Adipocyte (in vitro differentiated cells): Measurements from ENCODE around the gene DIP2B.
"Not testable (repeated sequence)": the region's sequence is repeated elsewhere in the genome, so short reads cannot be mapped to it uniquely, and the experiment has no call there.

Experiments used
- DNase-seq: peaks from one replicate; pipeline ENCODE4 v3.0.0-alpha.2; 2015; ENCODE audit warnings: low read depth
- H3K27me3 ChIP-seq: replicated peaks from 2 replicates; pipeline ENCODE4 v1.7.0; 2013; ENCODE audit warnings: mild to moderate bottlenecking, low read length, moderate library complexity; ENCODE audit not compliant: control insufficient read depth, insufficient read depth
- H3K36me3 ChIP-seq: 2 replicates; pipeline ENCODE4 v1.7.0; 2013; ENCODE audit warnings: low read length, mild to moderate bottlenecking, moderate library complexity; ENCODE audit not compliant: control insufficient read depth, insufficient read depth, severe bottlenecking
- H3K4me1 ChIP-seq: 2 replicates; pipeline ENCODE4 v1.7.0; 2013; ENCODE audit warnings: mild to moderate bottlenecking, low read length, moderate library complexity; ENCODE audit not compliant: control insufficient read depth, insufficient read depth
- H3K4me3 ChIP-seq: 2 replicates; pipeline ENCODE4 v1.7.0; 2013; ENCODE audit warnings: mild to moderate bottlenecking, low read length, moderate library complexity
- H3K9ac ChIP-seq: 2 replicates; pipeline ENCODE4 v1.7.0; 2013; ENCODE audit warnings: mild to moderate bottlenecking, low read length, moderate library complexity
- H3K9me3 ChIP-seq: 2 replicates; pipeline ENCODE4 v1.7.0; 2013; ENCODE audit warnings: mild to moderate bottlenecking, low read length, moderate library complexity; ENCODE audit not compliant: control insufficient read depth

DIP2B gene

DNA sequence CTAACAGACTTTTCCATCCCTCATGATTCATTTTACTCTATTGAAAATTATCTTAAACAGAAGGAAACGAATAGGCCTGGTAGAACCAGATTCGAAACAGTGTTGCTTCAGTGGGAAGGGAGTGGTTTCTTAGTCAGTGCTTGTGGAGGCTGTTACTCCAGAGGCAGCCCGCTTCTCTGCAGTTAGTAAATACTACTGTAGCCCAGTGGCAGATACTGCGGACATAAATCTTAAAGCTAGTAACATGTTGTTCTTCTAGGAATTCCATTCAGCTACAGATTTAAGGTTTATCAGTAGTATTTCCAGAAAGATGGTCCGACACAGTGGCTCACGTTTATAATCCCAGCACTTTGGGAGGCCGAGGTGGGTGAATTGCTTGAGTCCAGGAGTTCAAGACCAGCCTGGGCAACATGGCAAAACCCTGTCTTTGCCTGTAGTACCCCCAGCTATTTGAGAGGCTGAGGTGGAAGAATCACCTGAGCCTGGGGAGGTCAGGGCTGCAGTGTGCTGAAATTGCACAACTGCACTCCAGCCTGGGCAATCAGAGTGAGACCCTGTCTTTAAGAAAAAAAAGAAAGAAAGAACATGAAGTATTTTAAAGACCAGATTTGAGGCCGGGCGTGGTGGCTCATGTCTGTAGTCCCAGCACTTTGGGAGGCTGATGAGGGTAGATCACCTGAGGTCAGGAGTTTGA is 45.9 kb downstream of the DIP2B start:
- Histone ChIP-seq H3K4me3 (no peak overlapping the region), H3K9me3 (no peaks in the 10 kb centered on the region), H3K36me3 (no peaks in the 10 kb centered on the region), H3K4me1 (peaks cover 23% of the 10 kb centered on the region), H3K27me3 (no peaks in the 10 kb centered on the region), H3K9ac (peak overlapping the region; percentile 14)
- DNase-seq, result no peak

DNA sequence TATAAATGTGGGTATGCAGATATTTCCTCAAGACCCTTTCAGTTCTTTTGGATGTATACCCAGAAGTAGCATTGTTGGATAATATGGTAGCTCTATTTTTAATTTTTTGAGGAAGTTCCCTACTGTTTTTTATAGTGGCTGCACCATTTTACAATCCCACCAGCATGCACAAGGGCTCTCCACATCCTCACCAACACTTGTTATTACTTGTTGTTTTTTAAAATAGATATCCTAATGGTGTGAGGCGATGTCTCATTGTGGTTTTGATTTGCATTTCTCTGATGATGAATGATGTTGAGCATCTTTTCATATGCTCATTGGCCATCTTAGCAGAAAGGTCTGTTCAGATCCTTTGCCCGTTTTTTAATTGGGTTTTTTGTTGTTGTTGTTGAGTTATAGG is 47.1 kb downstream of the DIP2B start:
- no peak overlapping the region for H3K4me3 ChIP-seq

DNA sequence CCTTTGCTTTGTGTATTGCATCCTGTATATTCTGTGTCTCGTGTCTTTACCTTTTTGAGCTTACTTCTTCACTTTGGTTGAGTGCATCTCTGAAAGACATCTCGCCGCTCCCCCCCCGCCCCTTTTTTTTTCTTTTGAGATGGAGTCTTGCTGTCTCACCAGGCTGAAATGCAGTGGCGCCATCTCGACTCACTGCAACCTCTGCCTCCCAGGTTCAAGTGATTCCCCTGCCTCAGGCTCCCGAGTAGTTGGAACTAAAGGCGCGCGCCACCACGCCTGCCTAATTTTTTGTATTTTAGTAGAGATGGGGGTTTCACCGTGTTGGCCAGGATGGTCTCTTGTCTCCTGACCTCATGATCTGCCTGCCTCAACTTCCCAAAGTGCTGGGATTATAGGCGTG is 49.9 kb downstream of the DIP2B start:
- Histone ChIP-seq H3K4me1 (peaks cover 14% of the 10 kb centered on the region), H3K9me3 (no peaks in the 10 kb centered on the region), H3K4me3 (no peak overlapping the region), H3K36me3 (no peaks in the 10 kb centered on the region), H3K9ac (no peak overlapping the region), H3K27me3 (no peaks in the 10 kb centered on the region)
- DNase-seq, result no peak

More for the DNA sequence above, 47.1 kb downstream of the DIP2B start:
- Histone ChIP-seq H3K9me3 (no peaks in the 10 kb centered on the region), H3K36me3 (no peaks in the 10 kb centered on the region), H3K9ac (no peak overlapping the region), H3K27me3 (no peaks in the 10 kb centered on the region), H3K4me1 (peaks cover 18% of the 10 kb centered on the region)
- DNase-seq, result no peak

DNA sequence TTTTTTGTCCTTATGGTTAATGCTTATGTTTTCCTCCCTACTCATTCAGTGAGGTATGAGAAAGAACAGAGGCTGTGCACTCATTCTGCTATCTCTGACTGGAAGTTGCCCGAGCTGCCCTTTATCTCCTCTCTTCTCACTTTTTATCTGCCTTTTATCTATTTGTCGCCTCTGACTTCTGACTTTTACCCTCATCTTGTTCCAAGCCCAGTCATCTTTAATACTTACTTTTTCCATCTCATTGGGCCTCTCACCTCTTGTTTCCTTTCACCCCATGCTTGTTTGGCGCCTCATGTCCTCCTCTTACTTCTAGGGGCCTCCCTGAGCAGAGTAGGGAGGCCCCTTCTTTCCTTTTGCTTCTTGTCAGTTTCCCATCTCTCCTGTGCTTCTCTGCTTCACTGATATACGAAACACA is 50.7 kb downstream of the DIP2B start:
- H3K36me3 ChIP-seq, result no peaks in the 10 kb centered on the region
- DNase-seq, result no peak
- no peak overlapping the region for H3K9ac ChIP-seq
- peaks cover 6% of the 10 kb centered on the region for H3K4me1 ChIP-seq
- H3K9me3 ChIP-seq, result no peaks in the 10 kb centered on the region
- no peak overlapping the region for H3K4me3 ChIP-seq
- no peaks in the 10 kb centered on the region for H3K27me3 ChIP-seq

DNA sequence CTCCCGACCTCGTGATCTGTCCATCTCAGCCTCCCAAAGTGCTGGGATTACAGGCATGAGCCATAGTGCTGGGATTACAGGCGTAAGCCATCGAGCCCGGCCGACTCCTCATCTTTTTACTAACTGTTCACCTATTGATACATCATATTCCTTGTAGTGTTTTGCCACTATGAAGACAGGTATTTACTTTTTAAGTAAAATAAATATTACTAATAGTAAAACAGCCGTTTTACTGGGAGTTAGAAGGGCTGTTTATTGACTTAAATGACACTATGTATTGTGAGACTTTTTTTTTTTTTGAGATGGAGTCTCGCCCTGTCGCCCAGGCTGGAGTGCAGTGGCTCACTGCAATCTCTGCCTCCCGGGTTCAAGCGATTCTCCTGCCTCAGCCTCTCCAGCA is 51.5 kb downstream of the DIP2B start:
- Histone ChIP-seq H3K9ac (no peak overlapping the region), H3K9me3 (no peaks in the 10 kb centered on the region), H3K27me3 (no peaks in the 10 kb centered on the region), H3K4me1 (no peaks in the 10 kb centered on the region), H3K4me3 (no peak overlapping the region), H3K36me3 (no peaks in the 10 kb centered on the region)
- no peak for DNase-seq

DNA sequence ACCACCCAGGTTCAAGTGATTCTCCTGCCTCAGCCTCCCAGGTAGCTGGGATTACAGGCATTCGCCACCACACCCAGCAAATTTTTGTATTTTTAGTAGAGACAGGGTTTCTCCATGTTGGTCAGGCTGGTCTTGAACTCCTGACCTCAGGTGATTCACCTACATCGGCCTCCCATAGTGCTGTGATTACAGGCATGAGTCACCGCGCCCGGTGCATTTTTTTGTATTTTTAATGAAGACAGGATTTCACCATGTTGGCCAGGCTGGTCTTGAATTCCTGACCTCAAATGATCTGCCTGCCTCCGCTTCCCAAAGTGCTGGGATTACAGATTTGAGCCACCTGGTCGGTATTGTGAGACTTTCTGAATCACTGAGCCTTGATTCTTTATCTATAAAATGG is 52.0 kb downstream of the DIP2B start:
- not testable (repeated sequence) for H3K36me3 ChIP-seq, H3K9me3 ChIP-seq, DNase-seq, H3K27me3 ChIP-seq, H3K4me1 ChIP-seq, H3K4me3 ChIP-seq, H3K9ac ChIP-seq

DNA sequence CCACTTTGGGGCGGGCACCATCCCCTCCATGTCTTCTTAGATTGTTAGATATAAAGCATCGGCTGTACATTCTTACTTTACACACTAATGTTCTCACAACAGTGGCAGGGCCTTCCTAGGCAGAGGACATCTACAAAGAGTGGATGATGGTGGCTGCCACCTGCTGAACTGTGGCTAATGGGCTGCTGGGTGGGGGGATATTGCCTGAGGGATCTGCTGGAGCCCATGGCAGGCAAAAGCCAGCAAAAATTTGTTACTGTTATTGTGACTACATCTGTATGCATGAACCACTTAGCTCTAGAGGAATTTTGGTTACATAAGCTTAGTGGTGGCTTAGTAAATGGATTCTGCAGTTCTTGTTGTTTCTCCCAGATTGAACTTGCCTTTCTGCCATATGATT is 52.6 kb downstream of the DIP2B start:
- Histone ChIP-seq H3K9ac (no peak overlapping the region), H3K36me3 (no peaks in the 10 kb centered on the region), H3K4me3 (no peak overlapping the region), H3K27me3 (no peaks in the 10 kb centered on the region), H3K9me3 (no peaks in the 10 kb centered on the region), H3K4me1 (no peaks in the 10 kb centered on the region)
- DNase-seq, result no peak

DNA sequence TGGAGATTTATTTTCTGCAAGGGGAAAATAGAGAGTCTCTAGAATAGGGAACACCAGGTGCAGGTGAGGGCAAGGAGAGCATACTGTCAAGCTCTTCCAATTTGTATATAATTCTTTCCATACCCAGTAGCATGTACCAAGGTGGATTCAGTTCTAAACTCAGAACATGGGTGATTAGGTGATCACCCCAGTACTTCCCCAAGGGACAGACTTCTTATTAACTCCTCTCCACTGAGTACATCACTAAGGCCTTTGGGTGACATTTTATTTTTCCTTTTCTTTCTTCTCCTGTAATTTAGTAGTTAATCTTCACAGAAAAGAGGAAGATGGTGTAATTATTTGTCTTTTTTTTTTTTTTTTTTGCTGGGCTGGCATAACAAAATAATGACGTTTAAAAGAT is 54.2 kb downstream of the DIP2B start:
- H3K4me3 ChIP-seq, result no peak overlapping the region
- H3K36me3 ChIP-seq, result no peaks in the 10 kb centered on the region
- peaks cover 1% of the 10 kb centered on the region for H3K4me1 ChIP-seq
- no peak overlapping the region for H3K9ac ChIP-seq
- no peaks in the 10 kb centered on the region for H3K27me3 ChIP-seq
- no peaks in the 10 kb centered on the region for H3K9me3 ChIP-seq
- DNase-seq, result no peak

DNA sequence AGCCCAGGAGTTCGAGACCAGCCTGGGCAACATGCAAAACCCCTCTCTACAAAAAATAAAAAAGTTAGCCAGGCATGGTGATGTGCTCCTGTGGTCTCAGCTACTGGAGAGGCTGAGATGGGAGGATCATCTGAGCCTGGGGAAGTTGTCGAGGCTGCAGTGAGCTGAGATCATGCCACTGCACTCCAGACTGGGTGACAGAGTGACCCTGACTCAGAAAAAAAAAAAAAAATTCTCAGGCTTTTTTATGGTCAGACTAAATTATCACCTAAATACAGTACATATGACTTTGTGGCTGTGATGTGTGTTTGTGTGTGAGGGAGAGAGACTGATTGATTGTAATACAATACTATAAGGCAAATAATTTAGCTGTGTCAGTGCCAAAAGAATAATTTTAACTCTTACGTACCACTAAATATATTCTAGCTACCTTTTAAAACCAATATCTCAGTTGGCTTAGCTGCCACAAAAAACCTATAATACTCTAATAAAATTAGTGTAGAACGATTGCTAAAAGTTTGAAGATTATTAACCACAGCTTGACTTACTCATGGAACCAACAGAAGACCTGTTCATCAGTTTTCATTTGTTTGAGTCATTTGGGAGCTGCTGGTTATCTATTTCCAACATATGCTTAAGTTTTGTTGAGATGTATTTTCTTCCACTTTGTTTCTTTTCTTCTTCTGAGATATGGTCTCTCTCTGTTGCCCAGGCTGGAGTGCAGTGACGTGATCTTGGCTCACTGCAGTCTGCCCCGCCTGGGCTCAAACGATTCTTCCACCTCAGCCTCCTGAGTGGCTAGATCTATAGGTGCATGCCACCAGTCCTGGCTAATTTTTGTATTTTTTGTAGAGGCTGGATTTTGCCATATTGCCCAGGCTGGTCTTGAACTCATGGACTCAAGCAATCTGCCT is 58.0 kb downstream of the DIP2B start:
- Histone ChIP-seq H3K9ac (no peak overlapping the region), H3K27me3 (no peaks in the 10 kb centered on the region), H3K4me3 (no peak overlapping the region), H3K4me1 (peaks cover 12% of the 10 kb centered on the region), H3K9me3 (no peaks in the 10 kb centered on the region), H3K36me3 (no peaks in the 10 kb centered on the region)
- DNase-seq, result no peak

DNA sequence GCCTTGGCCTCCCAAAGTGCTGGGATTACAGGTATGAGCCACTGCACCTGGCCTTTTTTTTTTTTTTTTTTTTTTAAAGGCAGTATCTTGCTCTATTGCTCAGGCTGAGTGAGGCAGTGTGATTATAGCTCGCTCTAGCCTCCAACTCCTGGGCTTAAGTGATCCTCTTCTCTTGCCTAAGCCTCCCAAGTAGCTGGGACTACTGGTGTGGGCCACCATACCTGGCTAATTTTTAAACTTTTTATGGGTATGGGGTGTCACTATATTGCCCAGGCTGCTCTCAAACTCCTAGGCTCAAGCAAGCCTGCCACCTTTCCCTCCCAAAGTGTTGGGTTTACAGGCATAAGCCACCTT is 58.6 kb downstream of the DIP2B start:
- Histone ChIP-seq H3K4me3 (no peak overlapping the region), H3K4me1 (peaks cover 19% of the 10 kb centered on the region), H3K9ac (no peak overlapping the region), H3K9me3 (no peaks in the 10 kb centered on the region), H3K36me3 (no peaks in the 10 kb centered on the region), H3K27me3 (no peaks in the 10 kb centered on the region)
- no peak for DNase-seq

DNA sequence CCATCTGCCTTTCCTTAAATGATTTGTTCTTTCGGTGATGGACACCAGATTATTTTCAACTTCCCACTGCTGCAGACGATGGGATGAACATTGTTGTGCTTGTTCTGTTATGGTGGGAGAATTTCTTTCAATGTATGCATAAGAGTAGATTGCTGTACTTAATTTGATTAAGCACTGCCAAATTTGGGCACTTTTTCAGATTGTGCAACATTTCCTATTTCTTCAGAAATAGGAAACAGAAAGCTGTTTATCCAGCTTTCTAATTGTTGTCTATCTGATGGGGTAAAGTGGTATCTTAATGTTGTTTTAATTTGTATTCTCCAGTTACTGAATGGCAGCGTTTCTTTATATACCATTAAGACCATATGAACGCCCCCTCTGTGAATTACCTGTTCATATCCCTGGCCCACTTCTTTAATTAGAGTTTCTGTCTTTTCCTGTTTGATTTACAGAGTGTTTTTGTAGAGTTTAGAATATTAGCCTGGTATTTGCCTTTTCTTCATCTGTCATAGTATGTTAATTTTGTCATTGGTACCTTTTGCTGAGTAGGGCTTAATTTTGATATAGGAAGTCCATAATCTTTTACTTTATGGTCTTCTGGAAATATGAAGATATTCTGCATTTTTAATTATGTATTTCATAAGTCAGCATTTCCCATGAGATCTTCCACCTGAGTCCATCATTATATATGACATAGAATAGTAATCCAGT is 59.6 kb downstream of the DIP2B start:
- Histone ChIP-seq H3K9ac (no peak overlapping the region), H3K4me3 (no peak overlapping the region), H3K9me3 (no peaks in the 10 kb centered on the region), H3K27me3 (no peaks in the 10 kb centered on the region), H3K4me1 (peaks cover 29% of the 10 kb centered on the region), H3K36me3 (no peaks in the 10 kb centered on the region)
- DNase-seq, result peak; percentile 84
